GM15510 (cell line): ENCODE data around the gene GHITM.

Experiments used
- POLR2A ChIP-seq: IDR thresholded peaks from 3 replicates; pipeline ENCODE4 v1.6.1; 2011; ENCODE audit warnings: borderline replicate concordance; ENCODE audit not compliant: insufficient read length; ENCODE audit errors: extremely low read depth

GHITM gene

GRCh38 chr10:84139126-84140035 is at the start of gene GHITM:
Gene GHITM, plus strand, starts transcription at chr10:84139509. Its CDS starts 1,992 bp downstream, at chr10:84141501.
- TF ChIP-seq POLR2A, result peak; percentile 85

GRCh38 chr10:84095811-84096497 is 43.4 kb upstream of the GHITM start:
- no peak for TF ChIP-seq POLR2A

- TF ChIP-seq POLR2A, result no peak
Observed at GRCh38 chr10:84097787-84098353, 41.4 kb upstream of the GHITM start.

GRCh38 chr10:84098667-84099066 is 40.6 kb upstream of the GHITM start:
- no peak for TF ChIP-seq POLR2A

GRCh38 chr10:84101042-84101441 is 38.3 kb upstream of the GHITM start:
- TF ChIP-seq POLR2A, result no peak

- no peak for TF ChIP-seq POLR2A
Observed at GRCh38 chr10:84108797-84109196, 30.5 kb upstream of the GHITM start.

GRCh38 chr10:84114088-84114667 is 25.1 kb upstream of the GHITM start:
- TF ChIP-seq POLR2A, result no peak

- no peak for TF ChIP-seq POLR2A
Observed at GRCh38 chr10:84117686-84118394, 21.5 kb upstream of the GHITM start.

GRCh38 chr10:84118395-84119006 is 20.8 kb upstream of the GHITM start:
- no peak for TF ChIP-seq POLR2A

GRCh38 chr10:84123362-84123761 is 15.9 kb upstream of the GHITM start:
- no peak for TF ChIP-seq POLR2A

- TF ChIP-seq POLR2A, result no peak
Observed at GRCh38 chr10:84126785-84127167, 12.5 kb upstream of the GHITM start.

- TF ChIP-seq POLR2A, result no peak
Observed at GRCh38 chr10:84135836-84136235, 3.5 kb upstream of the GHITM start.

GRCh38 chr10:84137811-84138210 is 1.5 kb upstream of the GHITM start:
- TF ChIP-seq POLR2A, result no peak
